ENCODE results near the gene TRIM66. TPM values are rescaled to one million over a fixed set of nuclear protein-coding genes. Genes with fewer than 3 reads are reported as not detected.

Gene TRIM66
- total and polyA plus RNA-seq, 9 of the 15 experiments (the other 6 are each of a cell fraction or from before 2014, with no cell fraction given), result 1.1 to 7.3 (median 4.9) TPM

GRCh38 chr11:8717544-8717875 is 35.0 kb upstream of the TRIM66 start (continued):
- TF ChIP-seq ZBTB40 (IDR thresholded peaks at IDR 0.05), result 0 out of 2 replicates have a peak, but pooled peaks have one; percentile 21
- TF ChIP-seq ZBTB40 (CRISPR knock-in tag; IDR thresholded peaks at IDR 0.05), result no peak
- peak; percentile 73 for TF ChIP-seq EGR1 (conservative IDR thresholded peaks at IDR 0.05)
- TF ChIP-seq ZNF263 (CRISPR knock-in tag; IDR thresholded peaks at IDR 0.05; ENCODE audit: borderline replicate concordance), result no peak
- no peak for TF ChIP-seq DPF2 (IDR thresholded peaks at IDR 0.05)

Measured in K562 (cell line).